Measurements from ENCODE around the gene XYLT1.

XYLT1 gene

GRCh38 chr16:17377360-17378324 lies 93.1 kb downstream of the XYLT1 start:
- Histone ChIP-seq H3K9me3 (ENCODE audit: insufficient read depth, low read length) (no peaks in the 10 kb centered on the region), H3K4me2 (ENCODE audit: low read length) (peak overlapping the region; percentile 47), H3K9ac (ENCODE audit: low read length) (no peak overlapping the region), H3K79me2 (ENCODE audit: low read length) (no peaks in the 10 kb centered on the region), H3K36me3 (replicated peaks; ENCODE audit: low read depth, low read length) (no peaks in the 10 kb centered on the region), H3K4me1 (ENCODE audit: low read length) (peaks cover 23% of the 10 kb centered on the region), H3K27ac (ENCODE audit: low read length) (no peak overlapping the region), H3K27me3 (ENCODE audit: low read depth, low read length) (peaks cover 6% of the 10 kb centered on the region), H2AFZ (ENCODE audit: low read depth, low read length) (no peak overlapping the region), H3K4me3 (ENCODE audit: low read length) (no peak overlapping the region), H4K20me1 (ENCODE audit: insufficient read depth, low read length) (no peaks in the 10 kb centered on the region)
- TF ChIP-seq CTCF (IDR thresholded peaks at IDR 0.05; ENCODE audit: low read depth, low read length) = no peak
- TF ChIP-seq EZH2phosphoT487 (IDR thresholded peaks at IDR 0.05; ENCODE audit: low read depth) = no peak

GRCh38 chr16:17375461-17376304 lies 95.1 kb downstream of the XYLT1 start:
- no peak overlapping the region for H3K9ac ChIP-seq (ENCODE audit: low read length)

GRCh38 chr16:17374668-17375255 lies 96.0 kb downstream of the XYLT1 start:
- Histone ChIP-seq H3K27ac (ENCODE audit: low read length) (no peak overlapping the region), H3K79me2 (ENCODE audit: low read length) (no peaks in the 10 kb centered on the region), H2AFZ (ENCODE audit: low read depth, low read length) (no peak overlapping the region), H3K9me3 (ENCODE audit: insufficient read depth, low read length) (no peaks in the 10 kb centered on the region), H4K20me1 (ENCODE audit: insufficient read depth, low read length) (no peaks in the 10 kb centered on the region), H3K4me1 (ENCODE audit: low read length) (peaks cover 18% of the 10 kb centered on the region), H3K9ac (ENCODE audit: low read length) (no peak overlapping the region), H3K27me3 (ENCODE audit: low read depth, low read length) (peaks cover 6% of the 10 kb centered on the region; the same call in 1 of the 2 replicates), H3K4me2 (ENCODE audit: low read length) (no peak overlapping the region), H3K36me3 (replicated peaks; ENCODE audit: low read depth, low read length) (no peaks in the 10 kb centered on the region), H3K4me3 (ENCODE audit: low read length) (no peak overlapping the region)
- TF ChIP-seq EZH2phosphoT487 (IDR thresholded peaks at IDR 0.05; ENCODE audit: low read depth) (no peak), CTCF (IDR thresholded peaks at IDR 0.05; ENCODE audit: low read depth, low read length) (no peak)

More at GRCh38 chr16:17375461-17376304, 95.1 kb downstream of the XYLT1 start:
- H3K79me2 ChIP-seq (ENCODE audit: low read length) = no peaks in the 10 kb centered on the region
- H3K9me3 ChIP-seq (ENCODE audit: insufficient read depth, low read length) = no peaks in the 10 kb centered on the region
- H2AFZ ChIP-seq (ENCODE audit: low read depth, low read length) = no peak overlapping the region
- peaks cover 18% of the 10 kb centered on the region for H3K4me1 ChIP-seq (ENCODE audit: low read length)
- peaks cover 6% of the 10 kb centered on the region for H3K27me3 ChIP-seq (ENCODE audit: low read depth, low read length)
- H3K27ac ChIP-seq (ENCODE audit: low read length) = no peak overlapping the region
- TF ChIP-seq EZH2phosphoT487 (IDR thresholded peaks at IDR 0.05; ENCODE audit: low read depth) (no peak), CTCF (IDR thresholded peaks at IDR 0.05; ENCODE audit: low read depth, low read length) (no peak)
- no peak overlapping the region for H3K4me2 ChIP-seq (ENCODE audit: low read length)
- H3K36me3 ChIP-seq (replicated peaks; ENCODE audit: low read depth, low read length) = no peaks in the 10 kb centered on the region
- no peak overlapping the region for H3K4me3 ChIP-seq (ENCODE audit: low read length)
- H4K20me1 ChIP-seq (ENCODE audit: insufficient read depth, low read length) = no peaks in the 10 kb centered on the region

All from OCI-LY3 (cell line).